Panc1 (cell line): ENCODE data around the gene VHLL.

Experiments used
- CTCF ChIP-seq: fragments of 450-650 bp; IDR thresholded peaks from 2 replicates; pipeline ENCODE4 v1.5.1; 2017; ENCODE audit warnings: mild to moderate bottlenecking
- REST ChIP-seq, 2 experiments: IDR thresholded peaks; 2 replicates each; pipeline ENCODE4 v1.6.1; 2011 to 2012; ENCODE audit warnings: low read depth in 2 of 2, control low read depth in 1 of 2, low read length in 1 of 2, mild to moderate bottlenecking in 1 of 2, moderate library complexity in 1 of 2; ENCODE audit not compliant: insufficient read depth in 1 of 2

GRCh38 chr1:156268336-156268735, 30.8 kb downstream of the VHLL start:
- TF ChIP-seq REST (IDR thresholded peaks at IDR 0.05; ENCODE audit: insufficient read depth in 1 of 2, low read depth in 2 of 2, low read length in 1 of 2) (no peak), CTCF (no peak)
